NCI-H345 (cell line): ENCODE data around the gene MAP1S.

ENCODE experiments used
- DNase-seq: peaks from one replicate; lab custom pipeline; 2025; lab: John Stamatoyannopoulos, UW

The MAP1S gene

GRCh38 chr19:17735410-17735809, 16.1 kb downstream of the MAP1S start:
- no peak for DNase-seq

GRCh38 chr19:17737690-17738153, 18.4 kb downstream of the MAP1S start:
- DNase-seq = no peak

GRCh38 chr19:17739121-17739875, 20.0 kb downstream of the MAP1S start:
- DNase-seq = peak; percentile 23

- no peak for DNase-seq
Observed at GRCh38 chr19:17741456-17741855, 22.2 kb downstream of the MAP1S start.

GRCh38 chr19:17743874-17744580, 24.7 kb downstream of the MAP1S start:
- DNase-seq = no peak

GRCh38 chr19:17747205-17748098, 28.2 kb downstream of the MAP1S start:
- DNase-seq = peak; percentile 87

GRCh38 chr19:17748884-17749638, 29.8 kb downstream of the MAP1S start:
- DNase-seq = no peak

GRCh38 chr19:17749912-17750317, 30.6 kb downstream of the MAP1S start:
- DNase-seq = no peak

GRCh38 chr19:17751103-17751911, 32.0 kb downstream of the MAP1S start, which contains the start of gene FCHO1:
FCHO1 (plus strand) TSS chr19:17751477; CDS start chr19:17755165, 3,688 bp downstream.
- DNase-seq = no peak

- DNase-seq = no peak
Observed at GRCh38 chr19:17751912-17752273, 32.6 kb downstream of the MAP1S start.

GRCh38 chr19:17752865-17753639, 33.8 kb downstream of the MAP1S start:
- DNase-seq = no peak

- DNase-seq = no peak
Observed at GRCh38 chr19:17753976-17754375, 34.7 kb downstream of the MAP1S start.

GRCh38 chr19:17754634-17755442, 35.6 kb downstream of the MAP1S start:
- DNase-seq = no peak

GRCh38 chr19:17755443-17755890, 36.2 kb downstream of the MAP1S start:
- DNase-seq = no peak

GRCh38 chr19:17755977-17756670, 36.8 kb downstream of the MAP1S start:
- peak; percentile 51 for DNase-seq

GRCh38 chr19:17757125-17757524, 37.8 kb downstream of the MAP1S start:
- DNase-seq = no peak

GRCh38 chr19:17758515-17758914, 39.2 kb downstream of the MAP1S start:
- DNase-seq = no peak

- no peak for DNase-seq
Observed at GRCh38 chr19:17761148-17761547, 41.9 kb downstream of the MAP1S start.
